Measurements from ENCODE around the gene FAM193B.

Gene FAM193B

GRCh38 chr5:177512736-177513380 lies 41.5 kb downstream of the FAM193B start:
- no peak for DNase-seq

DNA sequence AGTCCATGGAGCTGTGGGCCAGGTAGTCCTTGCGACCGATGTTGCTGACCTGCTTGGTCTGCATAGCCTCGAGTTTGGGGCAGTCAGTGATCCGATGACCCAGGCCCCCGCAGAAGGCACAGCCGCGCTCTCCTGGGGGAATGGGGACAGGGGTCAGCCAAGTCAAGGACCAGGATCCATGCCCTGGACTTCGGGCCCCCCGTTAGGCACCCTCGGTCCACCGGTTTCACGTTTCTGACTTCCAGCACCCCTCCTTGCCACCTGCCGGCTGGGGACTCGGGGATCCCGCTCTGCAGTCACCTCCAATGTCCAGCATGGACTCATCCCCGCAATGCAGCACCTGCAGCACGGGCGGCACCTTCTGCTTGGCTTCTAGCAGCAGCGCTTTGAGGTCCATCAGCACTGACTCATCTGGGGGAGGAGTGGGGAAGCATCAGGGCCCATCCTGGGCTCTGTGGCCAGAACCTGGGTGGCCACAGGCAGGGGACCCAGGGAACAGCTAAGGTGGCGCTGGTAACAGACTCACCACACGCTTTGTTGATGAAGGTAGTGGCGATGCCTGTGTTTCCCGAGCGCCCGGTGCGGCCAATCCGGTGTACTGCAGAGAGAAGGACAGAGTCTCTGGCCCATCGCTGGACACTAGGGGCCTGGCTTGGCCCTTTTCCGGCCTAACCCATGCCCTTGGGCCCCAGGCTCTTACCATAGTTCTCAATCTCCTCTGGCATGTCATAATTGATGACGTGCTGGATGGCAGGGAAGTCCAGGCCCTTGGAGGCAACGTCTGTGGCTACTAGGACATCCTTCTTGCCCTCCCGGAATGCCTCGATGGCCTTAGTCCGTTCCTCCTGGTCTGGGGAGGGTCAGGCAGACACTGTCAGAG lies 42.3 kb downstream of the FAM193B start:
- no peak for DNase-seq

GRCh38 chr5:177511181-177511580 lies 43.2 kb downstream of the FAM193B start:
- DNase-seq, result no peak

DNA sequence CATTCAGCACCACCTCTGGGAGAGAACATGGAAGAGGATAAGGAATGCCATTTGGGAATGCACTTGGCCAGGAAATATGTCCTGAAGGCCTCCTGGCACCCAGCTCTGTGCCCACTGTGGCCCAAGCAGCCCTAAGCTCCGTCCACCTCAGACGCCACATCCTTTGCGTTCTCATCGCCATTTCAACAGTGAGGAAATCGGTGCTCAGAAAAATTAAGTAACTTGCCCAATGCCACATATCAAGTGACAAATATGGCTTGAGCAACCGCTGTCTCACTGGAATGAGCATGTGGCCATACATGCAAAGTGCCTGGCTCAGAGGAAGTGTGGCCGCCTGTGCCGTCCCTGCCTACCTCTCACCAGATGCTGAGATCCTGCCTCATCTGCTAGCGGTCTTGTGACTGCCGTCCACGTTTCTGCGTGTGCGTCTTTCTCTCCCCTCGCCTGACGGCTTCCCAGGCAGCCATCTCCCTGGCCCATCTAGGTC lies 43.8 kb downstream of the FAM193B start:
- DNase-seq, result no peak

DNA sequence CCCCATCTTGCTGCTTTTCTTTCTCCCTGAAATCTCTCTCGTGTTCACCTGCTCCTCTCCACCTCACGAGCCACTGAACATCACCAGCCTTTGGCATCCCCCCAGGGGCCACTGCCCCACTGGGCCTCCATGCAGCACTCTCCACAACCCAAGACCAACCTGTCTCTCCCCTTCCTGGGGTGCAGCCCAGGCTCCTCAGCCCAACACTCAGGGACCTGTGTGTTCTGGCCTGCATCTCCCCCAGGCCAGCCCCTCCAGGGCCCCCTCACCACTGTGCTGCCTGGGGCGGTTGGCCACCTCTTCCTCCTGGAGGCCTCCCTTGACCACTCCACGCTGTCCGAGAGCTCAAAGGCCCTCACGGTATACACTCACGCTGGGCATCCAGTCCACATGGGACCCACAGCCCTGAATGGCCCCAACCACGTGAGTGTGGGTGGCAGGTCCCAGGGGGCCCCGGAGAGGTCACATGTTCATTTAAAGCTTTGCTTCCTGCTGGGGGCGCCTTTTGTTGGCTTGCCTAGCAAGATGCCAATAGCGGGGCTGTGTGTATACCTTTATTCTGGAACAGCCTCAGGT lies 44.3 kb downstream of the FAM193B start:
- DNase-seq, result no peak

DNA sequence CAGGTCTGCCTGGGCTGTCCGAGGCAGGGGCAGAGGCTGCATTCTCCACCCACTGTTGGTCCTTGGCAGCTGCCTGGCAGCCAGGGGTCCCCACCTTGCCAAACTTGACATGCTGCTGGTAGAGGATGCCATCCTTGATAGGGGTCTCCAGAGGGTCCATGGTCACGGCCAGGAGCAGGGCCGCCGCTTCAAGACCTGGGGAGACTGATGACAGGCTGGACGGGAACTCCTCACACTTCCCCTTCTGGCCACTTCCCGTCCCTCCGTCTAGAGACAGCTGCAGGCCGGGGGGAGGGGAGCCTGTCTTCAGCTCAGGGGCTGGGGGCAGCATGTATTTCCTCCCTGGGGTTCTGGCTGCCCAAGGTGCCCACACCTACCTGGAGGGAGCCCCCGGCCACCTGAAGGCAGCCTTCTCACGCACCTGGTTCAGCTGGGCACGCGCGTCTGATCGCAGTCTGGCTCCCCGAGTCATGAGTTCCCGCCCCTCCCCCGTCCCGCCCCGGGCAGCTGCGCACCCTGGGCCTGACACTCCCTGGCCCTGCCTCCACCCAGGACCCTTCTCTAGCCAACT lies 44.9 kb downstream of the FAM193B start, which contains the start of gene DOK3:
DOK3 (minus strand) TSS at position 446 of the 571 bp plus-strand sequence; CDS start at position 160, 286 bp downstream.
- no peak for DNase-seq

DNA sequence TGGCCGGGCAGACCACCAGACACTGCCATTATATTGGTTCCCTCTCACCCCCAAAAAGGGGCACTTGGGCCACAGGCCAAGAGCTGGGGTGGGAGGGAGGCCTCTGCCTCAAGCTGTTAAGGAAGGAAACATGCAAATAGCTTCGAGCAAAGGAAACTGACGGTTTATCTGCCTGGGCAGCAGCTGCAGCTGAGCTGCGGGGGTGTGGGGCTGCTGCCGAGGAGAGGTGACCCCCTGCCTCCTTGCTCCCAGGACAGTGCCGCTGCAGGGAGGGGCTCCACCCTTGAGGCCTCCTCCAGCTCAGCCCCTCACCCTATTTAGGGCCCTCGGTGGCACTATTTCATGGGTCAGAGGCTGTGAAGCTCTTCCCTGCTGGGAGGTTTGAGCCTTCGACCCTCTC lies 45.5 kb downstream of the FAM193B start:
- no peak for DNase-seq

DNA sequence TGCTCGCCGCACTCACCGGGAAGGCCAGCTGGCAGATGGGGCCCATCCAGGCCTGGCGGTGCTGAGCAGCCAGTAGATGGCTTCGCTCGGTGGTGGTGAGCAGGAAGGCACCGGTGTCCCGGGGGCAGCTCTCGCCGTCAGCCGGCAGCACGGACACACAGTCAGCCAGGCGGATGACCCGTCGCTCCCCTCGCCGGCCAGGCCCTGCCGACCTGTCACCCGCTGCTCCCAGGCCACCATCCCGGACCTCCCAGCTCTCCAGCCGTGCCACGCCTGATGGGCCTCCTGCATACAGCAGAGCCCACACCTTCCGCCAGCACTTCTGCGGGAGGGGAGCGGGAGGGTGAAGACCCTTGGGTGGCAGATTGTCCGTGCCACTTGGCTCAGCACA lies 46.1 kb downstream of the FAM193B start:
- no peak for DNase-seq

DNA sequence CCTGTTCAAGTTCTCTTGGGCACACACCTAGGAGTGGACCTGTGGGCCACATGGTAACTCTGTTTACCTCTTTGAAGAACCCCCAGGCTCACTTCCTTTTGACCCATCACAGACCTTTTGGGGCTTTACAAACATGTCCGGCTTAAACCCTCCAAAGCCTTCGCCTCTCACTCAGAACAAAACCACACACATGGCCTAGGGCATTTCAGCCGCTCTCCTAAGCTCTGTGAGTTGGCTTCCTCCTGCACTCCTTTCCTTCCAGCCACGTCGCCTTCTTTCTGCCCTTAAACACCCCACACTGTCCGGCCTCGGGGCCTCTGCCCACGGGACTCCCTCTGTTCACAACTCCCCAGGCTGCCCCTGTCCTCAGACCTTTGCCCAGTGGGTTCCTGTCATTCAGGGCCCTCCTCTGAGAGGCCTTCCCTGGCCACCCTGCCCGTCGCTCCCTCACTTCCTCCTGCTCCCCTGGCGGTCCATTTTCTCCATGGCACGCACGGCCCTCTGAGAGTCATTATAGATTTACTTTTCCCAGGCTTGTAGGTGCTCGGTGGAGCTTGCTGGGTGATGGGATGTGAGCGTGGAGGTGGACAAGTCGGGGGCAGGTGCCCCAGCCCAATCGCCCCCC lies 46.7 kb downstream of the FAM193B start:
- no peak for DNase-seq

- no peak for DNase-seq
Measured at GRCh38 chr5:177507165-177507564, 47.2 kb downstream of the FAM193B start.

- no peak for DNase-seq
Measured at GRCh38 chr5:177505075-177505474, 49.3 kb downstream of the FAM193B start.

DNA sequence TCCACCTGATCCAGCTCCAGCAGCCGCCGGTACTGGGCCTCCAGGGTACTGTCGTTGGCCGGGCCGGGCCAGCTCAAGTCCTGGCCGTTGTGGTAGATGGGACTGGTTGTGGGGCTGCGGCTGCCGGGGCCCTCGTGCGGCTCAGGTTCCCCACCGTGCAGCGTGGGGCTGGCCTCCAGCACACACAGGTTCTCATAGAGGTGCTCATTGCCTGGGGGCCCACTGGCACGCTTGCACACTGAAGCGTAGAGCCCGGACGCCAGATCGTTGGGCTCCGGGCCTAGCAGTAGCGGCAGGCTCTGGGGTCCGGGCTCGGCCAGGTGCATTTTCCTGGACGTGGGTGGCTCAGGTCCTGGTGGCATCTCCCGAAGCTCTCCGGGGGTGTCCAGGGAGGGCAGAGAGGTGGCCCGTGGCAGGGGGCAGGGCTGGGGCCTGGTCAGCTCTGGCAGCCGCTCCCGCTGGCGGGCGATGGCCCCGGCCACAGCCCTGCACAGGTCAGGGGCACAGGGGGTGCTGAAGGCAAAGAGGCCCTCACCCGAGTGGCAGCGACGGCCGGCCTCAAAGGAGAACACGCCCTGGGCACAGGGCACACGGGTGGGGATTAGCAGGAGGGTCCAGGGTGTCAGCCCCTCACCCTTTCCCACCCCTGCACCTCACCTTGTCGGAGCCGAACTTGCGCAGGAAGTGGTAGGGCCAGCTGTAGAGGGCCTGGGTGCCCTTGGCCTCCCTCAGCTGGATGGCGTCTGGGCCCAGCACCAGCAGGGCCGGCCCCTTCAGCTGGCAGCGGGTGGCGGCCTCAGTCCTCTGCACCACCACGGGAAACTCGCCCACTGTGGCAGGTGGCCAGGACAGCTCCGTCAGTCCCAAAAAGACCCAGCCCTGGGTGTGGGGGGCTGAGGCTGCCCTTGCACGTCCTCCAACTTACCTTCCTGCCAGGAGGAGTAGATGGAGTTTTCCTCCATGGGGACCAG lies 50.0 kb downstream of the FAM193B start:
- DNase-seq, result no peak

DNA sequence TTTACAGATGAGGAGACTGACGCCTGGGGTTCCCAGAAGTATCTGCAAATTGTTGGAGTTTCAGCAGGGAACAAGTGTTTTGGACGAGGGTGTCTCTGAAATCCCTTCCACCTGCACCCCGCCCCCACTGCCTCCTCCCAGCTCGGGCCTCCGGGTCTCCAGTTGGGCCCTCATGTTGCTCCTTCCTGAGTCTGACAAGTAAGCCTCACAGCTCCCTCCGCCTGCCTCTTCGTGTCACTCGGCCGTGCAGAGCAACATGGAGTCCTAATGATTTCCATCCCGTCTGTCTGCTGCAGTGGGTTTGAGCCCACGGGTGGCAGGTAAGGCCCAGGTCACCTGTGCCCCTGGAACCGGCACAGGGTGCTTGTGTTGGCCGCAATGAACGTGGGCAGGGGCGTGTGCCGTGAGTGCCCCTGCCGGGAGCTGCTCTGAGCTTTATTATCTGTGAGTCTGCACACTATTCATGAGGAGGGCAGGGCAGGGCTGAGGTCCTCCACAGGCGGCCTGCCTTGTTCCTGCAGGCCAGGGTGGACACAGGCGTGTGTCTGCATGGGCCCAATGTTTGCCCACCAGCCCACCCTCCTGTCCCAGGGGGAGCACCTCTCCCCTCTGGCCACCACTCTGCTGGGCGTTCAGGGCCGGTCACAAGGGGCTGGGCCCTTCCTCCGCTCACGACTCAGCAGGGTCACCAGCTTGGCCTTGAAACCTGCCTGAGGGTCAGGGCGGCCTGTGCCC lies 50.8 kb downstream of the FAM193B start:
- no peak for DNase-seq

- no peak for DNase-seq
Measured at GRCh38 chr5:177502886-177503285, 51.5 kb downstream of the FAM193B start.

- no peak for DNase-seq
Measured at GRCh38 chr5:177501874-177502678, 52.3 kb downstream of the FAM193B start.

DNA sequence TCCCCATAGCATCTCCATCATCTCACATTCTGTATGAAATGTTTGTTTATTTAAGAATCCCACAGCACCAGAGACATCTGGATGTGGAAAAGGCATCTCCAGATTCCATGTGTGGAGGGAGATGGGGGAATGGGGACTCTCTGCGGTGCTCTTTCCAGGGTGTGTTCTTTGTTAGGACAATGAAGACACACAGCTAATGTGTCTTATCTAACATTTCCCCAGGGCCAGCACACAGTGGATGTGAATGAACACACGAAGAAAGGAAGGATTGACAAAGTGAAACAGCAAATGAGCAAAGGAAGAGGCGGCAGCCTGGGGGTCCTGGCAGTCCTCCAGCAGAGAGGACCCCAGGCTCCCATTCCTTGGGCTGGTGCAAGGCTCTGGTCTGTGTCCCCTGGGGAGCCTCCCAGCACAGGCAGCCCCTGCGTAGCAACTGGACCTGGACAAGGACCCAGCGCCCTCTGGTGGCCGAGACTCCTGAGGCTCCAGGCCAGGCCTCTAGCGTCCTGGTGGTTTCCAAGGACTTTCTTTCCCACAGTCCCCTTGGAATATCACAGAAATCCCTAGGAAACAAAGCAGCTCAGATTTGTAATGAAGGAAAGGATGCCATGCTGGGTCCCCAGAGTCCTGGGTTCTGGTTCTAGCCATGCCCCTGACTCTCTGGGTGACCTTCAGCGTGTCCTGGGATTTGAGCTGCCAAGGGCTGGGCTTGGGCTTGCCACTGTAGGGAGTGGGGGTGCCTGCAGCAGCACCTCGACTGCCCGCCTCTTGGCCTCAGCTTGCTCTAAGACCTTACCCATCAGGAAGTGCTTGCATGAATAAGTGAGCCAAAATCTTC lies 53.5 kb downstream of the FAM193B start:
- DNase-seq, result peak; percentile 95

DNA sequence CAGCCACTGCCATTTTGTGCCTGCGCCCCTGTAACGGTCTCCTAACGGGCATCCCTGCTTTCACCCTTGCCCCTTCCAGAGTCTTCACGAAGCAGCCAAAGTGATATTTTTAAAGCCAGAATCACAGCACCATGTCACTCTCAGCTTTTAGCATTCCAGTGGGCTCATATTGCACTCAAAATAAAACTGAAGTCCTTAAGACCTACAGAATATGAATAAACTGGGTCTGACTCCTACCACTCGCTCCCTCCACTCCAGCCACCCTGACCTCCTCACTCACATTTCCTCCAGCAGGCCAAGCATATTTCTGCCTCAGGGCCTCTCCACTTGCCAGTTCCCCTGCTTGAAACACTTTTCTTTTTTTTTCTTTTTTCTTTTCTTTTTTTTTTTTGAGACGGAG lies 54.5 kb downstream of the FAM193B start:
- DNase-seq, result no peak

- no peak for DNase-seq
Measured at GRCh38 chr5:177498013-177498787, 56.2 kb downstream of the FAM193B start.

All from activated effector memory CD4-positive, alpha-beta T cell treated with anti-CD3 and anti-CD28 coated beads, Interleukin-2, amount 50 U/mL, for 16 hours (primary cell).